GM19468 (cell line): ENCODE data around the gene FKBP14.
"Not testable (repeated sequence)": the region's sequence is repeated elsewhere in the genome, so short reads cannot be mapped to it uniquely, and the experiment has no call there.

Experiments used
- ATAC-seq: cut with Tn5 transposase; IDR thresholded peaks from one replicate; pipeline ENCODE4 v1.9.1; 2021; ENCODE audit warnings: mild to moderate bottlenecking, moderate library complexity, moderate number of reproducible peaks; ENCODE audit not compliant: unreplicated experiment; ENCODE audit errors: extremely low read depth

FKBP14 gene

GRCh38 chr7:30026229-30027064 lies at the start of gene FKBP14:
TSS of gene FKBP14 (minus strand) at chr7:30026702. CDS start at chr7:30026508, 194 bp downstream.
- peak; percentile 80 for ATAC-seq

GRCh38 chr7:30074422-30075030 lies 48.0 kb upstream of the FKBP14 start:
- no peak for ATAC-seq

- ATAC-seq = no peak
Observed at GRCh38 chr7:30072735-30073134, 46.2 kb upstream of the FKBP14 start.

GRCh38 chr7:30070052-30070451 lies 43.5 kb upstream of the FKBP14 start:
- no peak for ATAC-seq

GRCh38 chr7:30069096-30069867 lies 42.8 kb upstream of the FKBP14 start:
- no peak for ATAC-seq

- no peak for ATAC-seq
Observed at GRCh38 chr7:30068117-30068516, 41.6 kb upstream of the FKBP14 start.

GRCh38 chr7:30066687-30067086 lies 40.2 kb upstream of the FKBP14 start:
- no peak for ATAC-seq

- ATAC-seq = no peak
Observed at GRCh38 chr7:30065746-30066145, 39.2 kb upstream of the FKBP14 start.

GRCh38 chr7:30062587-30062986 lies 36.1 kb upstream of the FKBP14 start:
- ATAC-seq = no peak

GRCh38 chr7:30061786-30062185 lies 35.3 kb upstream of the FKBP14 start:
- not testable (repeated sequence) for ATAC-seq

- ATAC-seq = no peak
Observed at GRCh38 chr7:30057741-30058140, 31.2 kb upstream of the FKBP14 start.

- no peak for ATAC-seq
Observed at GRCh38 chr7:30053068-30053467, 26.6 kb upstream of the FKBP14 start.

- ATAC-seq = no peak
Observed at GRCh38 chr7:30049173-30049572, 22.7 kb upstream of the FKBP14 start.

- ATAC-seq = no peak
Observed at GRCh38 chr7:30048582-30048981, 22.1 kb upstream of the FKBP14 start.

- no peak for ATAC-seq
Observed at GRCh38 chr7:30047124-30047523, 20.6 kb upstream of the FKBP14 start.

GRCh38 chr7:30046127-30046770 lies 19.7 kb upstream of the FKBP14 start:
- no peak for ATAC-seq

- ATAC-seq = no peak
Observed at GRCh38 chr7:30041526-30042269, 15.2 kb upstream of the FKBP14 start.

GRCh38 chr7:30040938-30041337 lies 14.4 kb upstream of the FKBP14 start:
- no peak for ATAC-seq

- ATAC-seq = no peak
Observed at GRCh38 chr7:30038196-30038980, 11.9 kb upstream of the FKBP14 start.
